ENCODE results near the gene CASR. TPM values are rescaled to one million over a fixed set of nuclear protein-coding genes. Genes with fewer than 3 reads are reported as not detected.

The CASR gene
- total RNA-seq, 1 donor from 2014 or later = 54.0 TPM

DNA sequence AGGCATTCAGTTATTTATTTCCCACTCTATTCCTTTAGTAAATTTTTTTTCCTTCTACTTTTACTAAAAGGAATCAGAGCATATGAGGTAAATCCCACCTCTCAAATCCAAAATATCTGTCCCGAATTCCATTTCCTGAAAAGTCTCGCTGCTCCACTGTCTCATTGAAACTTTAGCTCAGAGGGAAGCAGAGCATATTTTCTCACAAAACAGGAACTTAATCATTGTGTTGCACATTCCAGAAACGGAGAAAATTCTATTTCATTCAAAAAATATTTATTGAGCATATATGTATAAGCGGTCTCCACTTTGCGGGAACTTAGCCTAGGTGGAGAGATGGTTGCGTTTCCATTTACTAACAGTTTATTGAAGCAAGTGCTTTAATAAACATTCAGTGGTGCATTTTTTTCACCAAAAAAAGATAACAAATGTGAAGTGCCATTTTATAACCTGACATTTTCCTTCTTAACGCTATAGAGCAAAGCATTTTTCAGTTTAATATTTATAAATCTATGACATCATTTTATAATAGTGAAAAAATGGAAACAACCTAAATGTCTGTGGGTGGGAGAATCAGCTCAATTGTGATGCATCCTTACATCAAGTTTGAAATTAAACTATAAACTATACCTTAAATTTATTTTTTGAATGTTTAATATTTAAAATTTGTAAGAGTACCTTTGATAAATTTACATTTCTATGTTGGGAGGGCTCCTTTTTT lies 74.3 kb downstream of the CASR start:
- no peak for DNase-seq (ENCODE audit: low spot score)

- peak; percentile 45 for DNase-seq (ENCODE audit: low spot score)
These were observed 75.4 kb downstream of the CASR start for GRCh38 chr3:122258757-122259371.

DNA sequence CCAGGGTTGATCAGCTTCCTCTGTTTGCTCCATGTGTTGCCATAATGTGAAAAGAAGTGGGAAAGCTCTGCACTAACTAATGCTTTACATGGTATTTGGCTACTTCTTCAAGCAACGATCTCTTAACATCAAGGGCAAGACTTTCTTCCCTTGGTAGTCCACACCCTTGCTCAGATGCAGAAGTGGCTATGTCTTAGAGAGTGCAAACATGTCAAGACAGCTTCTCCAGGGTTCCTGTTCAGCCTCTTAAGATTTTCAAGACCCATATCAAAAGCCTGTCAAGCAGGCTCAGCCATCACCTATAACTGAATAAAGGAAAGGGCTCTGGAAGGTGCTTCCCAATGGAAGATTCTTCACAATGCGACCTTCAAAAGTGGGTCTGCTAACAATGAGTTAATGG lies 76.7 kb downstream of the CASR start:
- DNase-seq (ENCODE audit: low spot score) = no peak

- DNase-seq (ENCODE audit: low spot score) = no peak
These were observed 79.6 kb downstream of the CASR start for GRCh38 chr3:122263058-122263457.

DNA sequence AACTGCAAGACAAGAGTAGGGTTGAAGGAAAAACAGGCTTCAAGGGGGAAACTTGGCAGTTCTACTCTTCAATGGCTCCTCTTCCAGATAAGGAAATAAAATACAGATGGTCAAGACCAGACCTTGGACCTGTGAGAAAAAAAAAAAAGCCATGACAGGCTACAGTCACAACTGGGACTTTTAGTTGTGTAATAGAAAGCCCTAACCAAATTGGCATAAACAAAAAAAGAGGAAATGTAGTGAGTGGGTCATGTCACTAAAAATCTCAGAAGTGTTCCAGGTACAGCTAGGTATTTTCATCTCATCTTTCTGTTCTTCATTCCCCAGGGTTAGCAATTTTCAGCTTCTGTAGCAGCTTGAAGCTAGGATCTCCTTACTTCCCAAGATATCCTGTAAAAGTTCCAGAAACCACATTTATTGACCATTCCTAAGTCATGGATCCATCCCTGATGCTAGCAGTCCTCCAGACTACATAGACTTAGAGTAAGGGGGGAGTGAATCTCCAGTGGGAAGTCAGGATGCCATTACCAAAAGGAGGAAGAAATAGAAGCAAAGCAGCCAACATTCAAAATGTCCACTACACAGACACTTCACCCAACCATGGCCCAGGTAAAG lies 80.6 kb downstream of the CASR start:
- DNase-seq (ENCODE audit: low spot score) = no peak

DNA sequence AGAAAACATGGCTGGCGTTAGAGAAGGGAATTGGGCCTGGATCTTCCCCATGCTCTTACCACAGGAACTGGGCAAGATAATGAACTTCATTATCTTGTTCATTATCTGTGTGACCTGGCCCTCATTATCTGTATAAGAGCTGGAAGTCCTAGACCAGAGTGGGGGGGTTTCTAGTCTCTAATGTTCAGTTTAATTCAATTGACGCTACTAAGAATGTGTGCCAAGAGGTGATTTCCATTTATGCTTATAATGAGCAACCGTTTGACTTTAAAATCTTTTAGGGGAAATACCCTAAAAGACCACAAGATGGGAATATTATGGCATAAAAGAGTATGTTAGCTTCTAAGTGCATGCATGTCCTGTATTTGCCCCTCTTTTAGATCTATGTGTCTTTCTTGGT lies 82.5 kb downstream of the CASR start:
- DNase-seq (ENCODE audit: low spot score) = no peak

DNA sequence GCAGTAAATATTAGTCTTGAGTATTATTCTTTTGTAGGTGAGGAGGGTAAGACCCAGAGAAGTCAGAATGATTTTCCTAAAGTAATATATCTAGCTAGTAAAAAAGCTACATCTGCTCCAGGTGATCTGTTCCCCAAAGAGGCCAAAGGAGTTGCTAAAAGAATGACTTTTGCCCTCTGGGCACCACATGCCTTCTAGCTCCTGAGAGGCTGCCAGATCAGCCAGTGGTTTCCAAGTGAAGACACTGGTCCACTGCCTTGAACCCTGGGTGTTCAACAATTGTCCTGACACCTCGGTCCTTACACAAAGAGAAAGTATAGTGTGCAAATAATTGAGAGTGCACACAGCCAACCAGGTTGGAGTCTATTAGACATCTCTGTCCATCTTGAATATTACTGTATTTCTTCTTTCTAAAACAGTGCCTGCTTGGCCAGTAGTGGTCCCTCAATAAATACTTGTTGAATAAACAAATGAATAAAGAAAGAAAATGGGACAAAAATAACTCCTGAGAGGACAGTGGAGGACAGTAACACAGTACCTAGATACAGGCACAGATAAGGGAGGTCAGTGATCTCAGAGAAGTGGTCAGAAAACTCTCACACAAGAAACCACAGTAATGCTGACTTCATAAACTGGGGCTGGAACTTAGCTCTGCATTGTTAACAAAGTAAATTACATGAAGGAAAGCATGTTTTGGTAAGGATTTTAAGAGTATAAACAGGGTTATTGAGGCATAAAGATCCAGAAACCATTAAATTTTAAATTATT lies 85.0 kb downstream of the CASR start:
- no peak for DNase-seq (ENCODE audit: low spot score)

- DNase-seq (ENCODE audit: low spot score) = no peak
These were observed 85.6 kb downstream of the CASR start for GRCh38 chr3:122269045-122269444.

GRCh38 chr3:122271246-122271898 lies 87.9 kb downstream of the CASR start:
- DNase-seq (ENCODE audit: low spot score) = no peak

DNA sequence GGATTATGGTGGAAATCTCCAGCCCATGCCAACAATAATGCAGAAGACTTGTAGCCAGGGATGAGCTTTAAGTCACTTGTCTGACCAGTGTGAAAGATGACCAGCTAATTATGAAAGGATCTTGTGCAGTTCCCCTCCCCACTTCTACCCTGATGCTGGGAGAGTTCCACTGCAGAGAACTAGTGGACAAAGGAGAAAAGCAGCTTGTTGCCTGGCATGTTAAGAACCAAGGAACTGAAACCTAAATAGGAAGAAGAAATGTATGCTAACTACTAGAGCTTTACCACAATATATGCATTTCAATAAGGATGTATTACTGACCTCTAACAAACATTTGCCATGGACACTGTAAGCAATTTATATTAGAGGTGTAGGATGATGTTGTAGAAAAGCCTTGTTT lies 89.4 kb downstream of the CASR start:
- no peak for DNase-seq (ENCODE audit: low spot score)

- no peak for DNase-seq (ENCODE audit: low spot score)
These were observed 90.0 kb downstream of the CASR start for GRCh38 chr3:122273498-122273897.

GRCh38 chr3:122281891-122282290 lies 98.4 kb downstream of the CASR start:
- DNase-seq (ENCODE audit: low spot score) = no peak

DNA sequence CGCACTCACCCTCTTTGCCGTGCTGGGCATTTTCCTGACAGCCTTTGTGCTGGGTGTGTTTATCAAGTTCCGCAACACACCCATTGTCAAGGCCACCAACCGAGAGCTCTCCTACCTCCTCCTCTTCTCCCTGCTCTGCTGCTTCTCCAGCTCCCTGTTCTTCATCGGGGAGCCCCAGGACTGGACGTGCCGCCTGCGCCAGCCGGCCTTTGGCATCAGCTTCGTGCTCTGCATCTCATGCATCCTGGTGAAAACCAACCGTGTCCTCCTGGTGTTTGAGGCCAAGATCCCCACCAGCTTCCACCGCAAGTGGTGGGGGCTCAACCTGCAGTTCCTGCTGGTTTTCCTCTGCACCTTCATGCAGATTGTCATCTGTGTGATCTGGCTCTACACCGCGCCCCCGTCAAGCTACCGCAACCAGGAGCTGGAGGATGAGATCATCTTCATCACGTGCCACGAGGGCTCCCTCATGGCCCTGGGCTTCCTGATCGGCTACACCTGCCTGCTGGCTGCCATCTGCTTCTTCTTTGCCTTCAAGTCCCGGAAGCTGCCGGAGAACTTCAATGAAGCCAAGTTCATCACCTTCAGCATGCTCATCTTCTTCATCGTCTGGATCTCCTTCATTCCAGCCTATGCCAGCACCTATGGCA lies 100.5 kb downstream of the CASR start:
- DNase-seq (ENCODE audit: low spot score) = no peak

- DNase-seq (ENCODE audit: low spot score) = no peak
These were observed 101.0 kb downstream of the CASR start for GRCh38 chr3:122284486-122284885.

GRCh38 chr3:122294359-122294758 lies 110.9 kb downstream of the CASR start:
- DNase-seq (ENCODE audit: low spot score) = no peak

DNA sequence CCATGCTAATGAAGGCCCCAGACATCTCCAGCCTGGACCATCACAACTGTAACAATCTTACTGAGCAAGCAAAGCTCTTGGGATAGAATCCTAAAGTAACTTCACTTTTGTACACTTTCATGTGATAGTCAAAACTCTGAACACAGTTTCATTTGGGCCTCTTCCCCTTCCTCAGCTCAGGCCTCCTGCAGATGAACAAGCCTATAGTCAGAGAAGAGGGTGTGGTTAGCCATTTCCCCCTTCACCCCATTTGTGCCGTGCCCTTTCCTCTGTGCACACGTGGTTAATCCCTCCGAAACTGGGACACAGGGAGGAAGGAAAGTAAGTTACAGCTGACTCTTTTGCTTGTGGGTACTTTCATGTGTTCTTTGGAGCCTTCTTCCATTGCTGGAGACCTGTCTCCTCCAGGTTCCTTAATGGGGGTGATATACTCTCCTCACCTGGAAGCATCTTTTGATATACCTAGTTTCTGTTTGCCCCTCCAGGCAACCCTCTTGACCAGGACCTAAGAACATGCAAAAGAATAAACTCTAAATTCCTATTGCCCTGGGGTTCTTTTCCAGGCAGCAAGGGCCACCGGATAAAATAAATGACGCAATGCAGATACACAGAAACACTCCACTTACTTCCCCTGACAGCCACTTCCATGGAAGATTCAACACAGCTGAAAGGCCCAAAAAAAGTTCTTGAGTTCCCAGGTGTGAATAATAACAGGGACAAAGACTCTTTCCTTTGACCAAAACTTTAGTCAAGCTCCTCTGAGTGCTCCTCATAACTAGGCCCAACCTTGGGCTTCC lies 112.0 kb downstream of the CASR start:
- DNase-seq (ENCODE audit: low spot score) = no peak

DNA sequence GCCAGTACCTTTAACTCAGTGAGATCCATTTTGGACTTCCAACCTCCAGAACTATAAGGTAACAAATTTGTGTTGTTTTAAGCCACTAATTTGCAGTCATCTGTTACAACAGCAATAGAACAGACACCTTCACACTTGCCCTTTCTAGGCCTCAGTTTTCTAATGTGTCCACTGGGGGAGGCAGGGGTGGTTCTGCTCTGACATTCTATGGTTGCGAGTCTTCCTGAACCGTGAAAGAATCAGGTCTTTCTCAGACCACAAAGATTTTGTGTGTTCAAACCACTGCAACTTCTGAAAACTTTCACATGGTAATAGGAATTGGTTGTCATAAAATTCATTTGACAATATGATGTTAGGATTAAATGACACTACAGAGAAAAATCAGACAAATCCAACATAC lies 114.8 kb downstream of the CASR start:
- DNase-seq (ENCODE audit: low spot score) = no peak

- DNase-seq (ENCODE audit: low spot score) = no peak
These were observed 115.7 kb downstream of the CASR start for GRCh38 chr3:122299215-122299614.

DNA sequence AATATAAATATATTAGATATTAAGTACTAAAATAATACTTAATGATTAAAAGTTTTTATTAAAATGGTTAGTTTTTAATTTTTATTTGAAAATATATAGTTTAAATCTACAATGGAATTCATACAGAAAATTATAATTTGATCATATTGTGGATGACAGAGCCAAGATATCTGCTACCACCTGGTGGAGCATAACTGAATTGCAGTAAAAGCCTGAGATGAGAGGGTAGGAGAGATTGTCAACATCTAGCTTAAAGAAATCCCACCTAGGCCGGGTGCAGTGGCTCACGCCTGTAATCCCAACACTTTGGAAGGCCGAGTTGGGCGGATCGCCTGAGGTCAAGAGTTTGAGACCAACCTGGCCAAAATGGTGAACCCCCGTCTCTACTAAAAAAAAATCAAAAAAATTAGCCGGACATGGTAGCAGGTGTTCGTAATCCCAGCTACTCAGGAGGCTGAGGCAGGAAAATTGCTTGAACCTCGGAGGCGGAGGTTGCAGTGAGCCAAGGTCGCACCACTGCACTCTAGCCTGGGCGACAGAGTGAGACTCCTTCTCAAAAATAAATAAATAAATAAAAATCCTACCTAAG lies 116.5 kb downstream of the CASR start:
- DNase-seq (ENCODE audit: low spot score) = no peak

- DNase-seq (ENCODE audit: low spot score) = no peak
These were observed 117.6 kb downstream of the CASR start for GRCh38 chr3:122301063-122301462.
